ENCODE results near the gene EZR.
A peak's percentile ranks its signal among the peaks of the same experiment; 100 is the strongest.

Gene EZR

GRCh38 chr6:158860279-158860865 is 41.2 kb upstream of the EZR start:
- no peak for TF ChIP-seq CTCF (IDR thresholded peaks at IDR 0.05; ENCODE audit: insufficient read depth, low read depth, low read length, missing control alignments)
- DNase-seq (ENCODE audit: low read depth), result no peak
- no peak overlapping the region for H3K4me3 ChIP-seq (ENCODE audit: low read length)

- no peak for TF ChIP-seq CTCF (IDR thresholded peaks at IDR 0.05; ENCODE audit: insufficient read depth, low read depth, low read length, missing control alignments)
- DNase-seq (ENCODE audit: low read depth), result no peak
- no peak overlapping the region for H3K4me3 ChIP-seq (ENCODE audit: low read length)
These were observed 37.1 kb upstream of the EZR start for GRCh38 chr6:158856261-158856660.

GRCh38 chr6:158854214-158855101 is 35.3 kb upstream of the EZR start:
- no peak for DNase-seq (ENCODE audit: low read depth)
- no peak overlapping the region for H3K4me3 ChIP-seq (ENCODE audit: low read length)

GRCh38 chr6:158853880-158854213 is 34.7 kb upstream of the EZR start:
- H3K4me3 ChIP-seq (ENCODE audit: low read length), result no peak overlapping the region
- no peak for DNase-seq (ENCODE audit: low read depth)
- TF ChIP-seq CTCF (IDR thresholded peaks at IDR 0.05; ENCODE audit: insufficient read depth, low read depth, low read length, missing control alignments), result no peak

More at GRCh38 chr6:158854214-158855101, 35.3 kb upstream of the EZR start:
- TF ChIP-seq CTCF (IDR thresholded peaks at IDR 0.05; ENCODE audit: insufficient read depth, low read depth, low read length, missing control alignments), result no peak

- no peak overlapping the region for H3K4me3 ChIP-seq (ENCODE audit: low read length)
- peak; percentile 100 for DNase-seq (ENCODE audit: low read depth)
- no peak for TF ChIP-seq CTCF (IDR thresholded peaks at IDR 0.05; ENCODE audit: insufficient read depth, low read depth, low read length, missing control alignments)
These were observed 34.1 kb upstream of the EZR start for GRCh38 chr6:158853072-158853879.

- no peak for TF ChIP-seq CTCF (IDR thresholded peaks at IDR 0.05; ENCODE audit: insufficient read depth, low read depth, low read length, missing control alignments)
- H3K4me3 ChIP-seq (ENCODE audit: low read length), result no peak overlapping the region
- peak; percentile 21 for DNase-seq (ENCODE audit: low read depth)
These were observed 33.3 kb upstream of the EZR start for GRCh38 chr6:158852312-158853071.

Measured in epithelial cell of esophagus (primary cell).